GM23338 (cell line): Measurements from ENCODE around the gene MYO7B. TPM values are rescaled to one million over a fixed set of nuclear protein-coding genes. Genes with fewer than 3 reads are reported as not detected.

Experiments
- ATAC-seq: fragments of 200-7000 bp; cut with Tn5 transposase; 3 replicates; pipeline ENCODE4 v1.9.1; 2020
- DNase-seq: peaks from one replicate; pipeline ENCODE4 v3.0.0-alpha.2; 2015; ENCODE audit warnings: low spot score
- H2AFZ ChIP-seq: fragments of 200-600 bp; sonication (generic); 2 replicates; pipeline ENCODE4 v1.8.0; 2016; ENCODE audit warnings: antibody characterized with exemption, mild to moderate bottlenecking, moderate library complexity
- H3F3A ChIP-seq: fragments of 200-600 bp; sonication (generic); replicated peaks from 2 replicates; pipeline ENCODE4 v1.8.0; 2017; ENCODE audit warnings: antibody characterized with exemption, mixed run types, low read depth
- H3K27ac ChIP-seq: fragments of 200-600 bp; sonication (generic); 2 replicates; pipeline ENCODE4 v1.6.1; 2016; ENCODE audit warnings: low read depth
- H3K27me3 ChIP-seq: fragments of 200-600 bp; sonication (generic); 2 replicates; pipeline ENCODE4 v1.8.0; 2016; ENCODE audit warnings: mild to moderate bottlenecking, mixed run types, moderate library complexity; ENCODE audit not compliant: insufficient read depth
- H3K36me3 ChIP-seq: fragments of 200-600 bp; sonication (generic); 2 replicates; pipeline ENCODE4 v1.8.0; 2016; ENCODE audit warnings: mild to moderate bottlenecking; ENCODE audit not compliant: insufficient read depth
- H3K4me1 ChIP-seq: fragments of 200-600 bp; sonication (generic); 2 replicates; pipeline ENCODE4 v1.8.0; 2016; ENCODE audit warnings: mild to moderate bottlenecking, moderate library complexity; ENCODE audit not compliant: insufficient read depth
- H3K4me2 ChIP-seq: fragments of 200-600 bp; sonication (generic); 2 replicates; pipeline ENCODE4 v1.7.1; 2017; ENCODE audit warnings: mixed run types
- H3K4me3 ChIP-seq: fragments of 200-600 bp; sonication (generic); 2 replicates; pipeline ENCODE4 v1.6.1; 2016; ENCODE audit warnings: mixed run types
- H3K79me2 ChIP-seq: fragments of 200-600 bp; sonication (generic); replicated peaks from 2 replicates; pipeline ENCODE4 v1.8.0; 2017; ENCODE audit warnings: mild to moderate bottlenecking; ENCODE audit not compliant: insufficient read depth
- H3K9me2 ChIP-seq: fragments of 200-600 bp; sonication (generic); 2 replicates; pipeline ENCODE4 v1.8.0; 2017; ENCODE audit not compliant: insufficient read depth
- H4K20me1 ChIP-seq: fragments of 200-600 bp; sonication (generic); replicated peaks from 2 replicates; pipeline ENCODE4 v1.8.0; 2017; ENCODE audit warnings: mild to moderate bottlenecking; ENCODE audit not compliant: insufficient read depth
- H3K27ac Mint-ChIP-seq: 2 replicates; pipeline ENCODE4 v1.8.0; 2020; ENCODE audit warnings: inconsistent platforms, mild to moderate bottlenecking, moderate library complexity, mixed read lengths
- H3K27me3 Mint-ChIP-seq: 3 replicates; pipeline ENCODE4 v1.8.0; 2022; ENCODE audit warnings: low read depth, mild to moderate bottlenecking, moderate library complexity, mixed read lengths, inconsistent platforms; ENCODE audit not compliant: insufficient read depth, poor library complexity
- H3K36me3 Mint-ChIP-seq: 3 replicates; pipeline ENCODE4 v1.8.0; 2021; ENCODE audit warnings: low read depth, mild to moderate bottlenecking, inconsistent platforms, moderate library complexity, mixed read lengths
- H3K4me1 Mint-ChIP-seq: 3 replicates; pipeline ENCODE4 v1.8.0; 2020; ENCODE audit warnings: mild to moderate bottlenecking, inconsistent platforms, mixed read lengths
- H3K4me3 Mint-ChIP-seq: 3 replicates; pipeline ENCODE4 v1.8.0; 2021; ENCODE audit warnings: moderate library complexity, mild to moderate bottlenecking, inconsistent platforms, mixed read lengths
- H3K9me3 Mint-ChIP-seq: 3 replicates; pipeline ENCODE4 v1.8.0; 2020; ENCODE audit warnings: moderate library complexity, mild to moderate bottlenecking, inconsistent platforms, mixed read lengths
- CREB1 ChIP-seq: fragments of 250-450 bp; sonication (Bioruptor Pico); IDR thresholded peaks from 2 replicates; pipeline ENCODE4 v1.5.0; 2020; ENCODE audit warnings: low read depth, mild to moderate bottlenecking, moderate library complexity
- CTCF ChIP-seq, 2 experiments: fragments of 200-600 bp in 1 of 2; sonication (generic) in 1 of 2; conservative IDR thresholded peaks; 2 replicates each; pipeline versions ENCODE4 v1.5.1 to v1.6.1; 2016 to 2017; ENCODE audit warnings: antibody characterized with exemption in 2 of 2, low read depth in 2 of 2, mild to moderate bottlenecking in 2 of 2, moderate library complexity in 1 of 2
- ETS1 ChIP-seq: IDR thresholded peaks from 2 replicates; pipeline ENCODE4 v1.6.1; 2016; ENCODE audit warnings: antibody characterized with exemption
- EZH2 ChIP-seq: fragments of 200-600 bp; sonication (generic); IDR thresholded peaks from one replicate; pipeline ENCODE4 v1.8.0; 2017; ENCODE audit warnings: antibody characterized with exemption, mild to moderate bottlenecking, low read depth; ENCODE audit not compliant: unreplicated experiment
- EZH2phosphoT487 ChIP-seq: fragments of 200-600 bp; sonication (generic); IDR thresholded peaks from one replicate; pipeline ENCODE4 v1.8.1; 2018; ENCODE audit warnings: antibody characterized with exemption; ENCODE audit not compliant: unreplicated experiment
- JUNB ChIP-seq: IDR thresholded peaks from one replicate; pipeline ENCODE4 v1.6.1; 2016; ENCODE audit warnings: antibody characterized with exemption; ENCODE audit not compliant: unreplicated experiment
- NANOG ChIP-seq: IDR thresholded peaks from 2 replicates; pipeline ENCODE4 v1.6.1; 2016; ENCODE audit warnings: antibody characterized with exemption, borderline replicate concordance
- POLR2AphosphoS5 ChIP-seq: IDR thresholded peaks from 2 replicates; pipeline ENCODE4 v1.6.1; 2016; ENCODE audit warnings: antibody characterized with exemption, low read depth
- REST ChIP-seq: IDR thresholded peaks from one replicate; pipeline ENCODE4 v1.6.1; 2018; ENCODE audit warnings: antibody characterized with exemption; ENCODE audit not compliant: unreplicated experiment
- STAT1 ChIP-seq: IDR thresholded peaks from one replicate; pipeline ENCODE4 v1.6.1; 2016; ENCODE audit warnings: antibody characterized with exemption; ENCODE audit not compliant: unreplicated experiment
- ZNF114 ChIP-seq: fragments of 250-450 bp; sonication (Bioruptor Pico); IDR thresholded peaks from 2 replicates; pipeline ENCODE4 v1.5.0; 2020; ENCODE audit warnings: mild to moderate bottlenecking, moderate library complexity
- ZNF331 ChIP-seq: fragments of 250-450 bp; sonication (Bioruptor Pico); IDR thresholded peaks from 2 replicates; pipeline ENCODE4 v1.5.0; 2020; ENCODE audit warnings: low read depth, mild to moderate bottlenecking, moderate library complexity
- ZNF462 ChIP-seq: fragments of 250-450 bp; sonication (Bioruptor Pico); IDR thresholded peaks from 2 replicates; pipeline ENCODE4 v1.5.0; 2020; ENCODE audit warnings: mild to moderate bottlenecking, moderate library complexity
- polyA plus RNA-seq: library from polyadenylated mRNA; unstranded; fragments of >200 nt; fragmentation: Nextera tagmentation; extraction: Ambion mirVana; gene quantifications from 2 replicates; pipeline ENCODE4 v1.2.1, GENCODE V29; 2016
- total RNA-seq: library from RNA; depleted of rRNA; stranded (reverse); fragments of >200 nt; shearing (Covaris generic); gene quantifications from 2 replicates; pipeline ENCODE4 v1.2.3, GENCODE V29; 2014

Gene MYO7B
- total and polyA plus RNA-seq, 2 experiments from 2014 or later, result not detected

- TF ChIP-seq EZH2phosphoT487 (no peak), ETS1 (no peak), NANOG (no peak), ZNF114 (CRISPR knock-in tag) (no peak), POLR2AphosphoS5 (no peak), REST (no peak), JUNB (no peak), ZNF462 (CRISPR knock-in tag) (no peak), STAT1 (no peak), EZH2 (no peak), CREB1 (CRISPR knock-in tag) (no peak), ZNF331 (no peak), CTCF (conservative IDR thresholded peaks at IDR 0.05; ENCODE audit: low read depth in 2 of 2) (no peak)
- Mint-ChIP-seq H3K4me3 (no peak overlapping the region), H3K36me3 (no peaks in the 10 kb centered on the region; the same call in 2 of the 3 replicates), H3K9me3 (0 out of 3 replicates have a peak, but pooled peaks cover 3% of the 10 kb centered on the region), H3K27me3 (peaks cover 5% of the 10 kb centered on the region), H3K4me1 (peaks cover 17% of the 10 kb centered on the region), H3K27ac (no peak overlapping the region)
- Histone ChIP-seq H3F3A (no peaks in the 10 kb centered on the region), H3K27ac (no peak overlapping the region), H3K36me3 (no peaks in the 10 kb centered on the region), H3K4me2 (no peak overlapping the region), H4K20me1 (no peaks in the 10 kb centered on the region), H3K4me1 (no peaks in the 10 kb centered on the region), H3K9me2 (no peaks in the 10 kb centered on the region), H3K4me3 (no peak overlapping the region), H2AFZ (no peak overlapping the region), H3K79me2 (no peaks in the 10 kb centered on the region), H3K27me3 (no peaks in the 10 kb centered on the region)
- no peak for DNase-seq
- ATAC-seq, result no peak
Observed at GRCh38 chr2:127584047-127584446, 48.6 kb downstream of the MYO7B start.
